RWPE2 (cell line): ENCODE measurements around the gene NRL.
"Not testable (repeated sequence)": the region's sequence is repeated elsewhere in the genome, so short reads cannot be mapped to it uniquely, and the experiment has no call there.

Experiments
- ATAC-seq: fragments of 200-7000 bp; cut with Tn5 transposase; 3 replicates; pipeline ENCODE4 v1.9.1; 2021; ENCODE audit warnings: low read depth
- DNase-seq: peaks from one replicate; pipeline ENCODE4 v3.0.0-alpha.2; 2020; ENCODE audit warnings: low spot score
- H3K27ac ChIP-seq: fragments of 450-650 bp; 2 replicates; pipeline ENCODE4 v1.5.1; 2017; ENCODE audit warnings: mild to moderate bottlenecking; ENCODE audit not compliant: poor library complexity, severe bottlenecking
- H3K27me3 ChIP-seq: fragments of 250-450 bp; sonication (Bioruptor Pico); 2 replicates; pipeline ENCODE4 v1.5.1; 2021; ENCODE audit warnings: mild to moderate bottlenecking, moderate library complexity; ENCODE audit not compliant: insufficient read depth, poor library complexity, severe bottlenecking
- H3K36me3 ChIP-seq: fragments of 250-450 bp; sonication (Bioruptor Pico); 2 replicates; pipeline ENCODE4 v1.5.1; 2020; ENCODE audit warnings: low read depth, mild to moderate bottlenecking, moderate library complexity
- H3K4me1 ChIP-seq: fragments of 250-450 bp; sonication (Bioruptor Pico); 2 replicates; pipeline ENCODE4 v1.5.1; 2021; ENCODE audit warnings: mild to moderate bottlenecking, moderate library complexity; ENCODE audit not compliant: insufficient read depth, poor library complexity, severe bottlenecking
- H3K4me3 ChIP-seq: fragments of 250-450 bp; sonication (Bioruptor Pico); 2 replicates; pipeline ENCODE4 v1.5.1; 2021; ENCODE audit warnings: mild to moderate bottlenecking, moderate library complexity; ENCODE audit not compliant: severe bottlenecking
- H3K9me3 ChIP-seq: fragments of 250-450 bp; sonication (Bioruptor Pico); 2 replicates; pipeline ENCODE4 v1.5.1; 2021; ENCODE audit warnings: mild to moderate bottlenecking, moderate library complexity; ENCODE audit not compliant: severe bottlenecking
- TF ChIP-seq, protein P1 (sequence below): fragments of 450-650 bp; IDR thresholded peaks from one replicate; pipeline ENCODE4 v1.5.1; 2017; ENCODE audit warnings: mild to moderate bottlenecking, moderate library complexity; ENCODE audit not compliant: poor library complexity, severe bottlenecking

The NRL gene

DNA sequence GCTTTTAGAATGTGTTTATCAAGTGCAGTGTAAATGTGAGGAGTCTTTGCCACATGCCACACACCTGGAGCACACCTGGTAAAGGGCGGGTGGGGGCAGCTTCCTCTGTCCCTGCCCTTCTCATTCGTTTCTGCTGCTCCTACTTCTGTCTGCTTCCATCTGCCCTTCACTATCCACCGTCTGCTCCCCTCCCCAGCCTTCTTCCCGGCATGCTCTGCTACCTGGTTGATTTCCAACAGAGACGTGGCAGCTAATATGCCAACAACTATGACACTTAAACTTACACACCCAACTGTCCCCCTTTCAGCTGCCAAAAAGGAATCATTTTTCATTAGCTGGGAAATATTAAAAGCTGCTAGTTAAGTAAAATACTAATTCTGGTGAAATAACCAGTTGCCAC lies 72.0 kb downstream of the NRL start:
- H3K27me3 ChIP-seq, result no peaks in the 10 kb centered on the region
- TF ChIP-seq, protein P1, sequence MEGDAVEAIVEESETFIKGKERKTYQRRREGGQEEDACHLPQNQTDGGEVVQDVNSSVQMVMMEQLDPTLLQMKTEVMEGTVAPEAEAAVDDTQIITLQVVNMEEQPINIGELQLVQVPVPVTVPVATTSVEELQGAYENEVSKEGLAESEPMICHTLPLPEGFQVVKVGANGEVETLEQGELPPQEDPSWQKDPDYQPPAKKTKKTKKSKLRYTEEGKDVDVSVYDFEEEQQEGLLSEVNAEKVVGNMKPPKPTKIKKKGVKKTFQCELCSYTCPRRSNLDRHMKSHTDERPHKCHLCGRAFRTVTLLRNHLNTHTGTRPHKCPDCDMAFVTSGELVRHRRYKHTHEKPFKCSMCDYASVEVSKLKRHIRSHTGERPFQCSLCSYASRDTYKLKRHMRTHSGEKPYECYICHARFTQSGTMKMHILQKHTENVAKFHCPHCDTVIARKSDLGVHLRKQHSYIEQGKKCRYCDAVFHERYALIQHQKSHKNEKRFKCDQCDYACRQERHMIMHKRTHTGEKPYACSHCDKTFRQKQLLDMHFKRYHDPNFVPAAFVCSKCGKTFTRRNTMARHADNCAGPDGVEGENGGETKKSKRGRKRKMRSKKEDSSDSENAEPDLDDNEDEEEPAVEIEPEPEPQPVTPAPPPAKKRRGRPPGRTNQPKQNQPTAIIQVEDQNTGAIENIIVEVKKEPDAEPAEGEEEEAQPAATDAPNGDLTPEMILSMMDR, result no peak
- no peak overlapping the region for H3K4me3 ChIP-seq
- DNase-seq, result no peak
- no peaks in the 10 kb centered on the region for H3K9me3 ChIP-seq
- no peaks in the 10 kb centered on the region for H3K4me1 ChIP-seq
- H3K36me3 ChIP-seq, result no peaks in the 10 kb centered on the region
- H3K27ac ChIP-seq, result no peak overlapping the region
- no peak for ATAC-seq

DNA sequence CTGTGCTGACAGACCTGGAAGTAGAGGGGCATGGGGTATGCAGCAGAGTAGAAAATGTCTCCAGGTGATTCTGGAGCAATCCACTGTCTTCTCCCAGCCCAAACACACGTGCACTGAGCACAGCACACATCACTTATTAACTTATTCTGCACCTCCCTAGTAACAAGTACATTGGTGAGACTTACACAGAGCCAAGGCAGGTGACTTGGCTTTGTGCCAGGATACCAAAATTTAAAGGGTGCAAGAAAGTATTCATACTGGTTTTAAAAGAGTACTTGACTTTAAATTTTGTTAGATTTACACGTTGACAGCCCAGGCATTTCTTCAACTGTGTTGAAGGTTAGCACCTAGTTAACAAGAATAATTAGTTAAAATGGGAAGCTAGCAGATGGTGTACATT lies 74.1 kb downstream of the NRL start:
- DNase-seq (no peak), ATAC-seq (no peak)
- Histone ChIP-seq H3K36me3 (no peaks in the 10 kb centered on the region), H3K27me3 (no peaks in the 10 kb centered on the region), H3K4me1 (peaks cover 2% of the 10 kb centered on the region), H3K27ac (no peak overlapping the region), H3K9me3 (no peaks in the 10 kb centered on the region), H3K4me3 (no peak overlapping the region)
- TF ChIP-seq, protein P1, result no peak

DNA sequence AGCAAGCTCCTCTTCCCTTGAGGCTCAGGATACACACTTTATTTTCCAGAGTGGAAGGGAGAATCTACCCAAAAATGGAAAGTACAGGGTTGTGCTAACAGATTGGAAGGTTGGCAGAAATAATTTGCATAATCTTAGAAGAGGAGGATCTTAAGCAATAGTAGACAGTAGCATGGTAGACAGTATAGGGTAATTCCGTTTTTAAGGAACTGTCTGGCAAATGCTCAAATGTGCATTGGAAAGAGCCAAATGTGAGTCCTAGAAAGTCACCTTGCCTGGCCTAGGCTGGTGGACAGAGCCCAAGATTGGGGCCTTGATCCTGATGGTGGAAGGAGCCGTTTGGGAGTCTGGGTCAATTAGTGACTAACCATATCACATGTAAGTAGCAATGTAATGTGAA lies 76.1 kb downstream of the NRL start:
- Histone ChIP-seq H3K4me3 (no peak overlapping the region), H3K4me1 (peaks cover 4% of the 10 kb centered on the region), H3K36me3 (no peaks in the 10 kb centered on the region), H3K9me3 (no peaks in the 10 kb centered on the region), H3K27ac (no peak overlapping the region), H3K27me3 (no peaks in the 10 kb centered on the region)
- DNase-seq (no peak), ATAC-seq (no peak)
- TF ChIP-seq, protein P1, result no peak

DNA sequence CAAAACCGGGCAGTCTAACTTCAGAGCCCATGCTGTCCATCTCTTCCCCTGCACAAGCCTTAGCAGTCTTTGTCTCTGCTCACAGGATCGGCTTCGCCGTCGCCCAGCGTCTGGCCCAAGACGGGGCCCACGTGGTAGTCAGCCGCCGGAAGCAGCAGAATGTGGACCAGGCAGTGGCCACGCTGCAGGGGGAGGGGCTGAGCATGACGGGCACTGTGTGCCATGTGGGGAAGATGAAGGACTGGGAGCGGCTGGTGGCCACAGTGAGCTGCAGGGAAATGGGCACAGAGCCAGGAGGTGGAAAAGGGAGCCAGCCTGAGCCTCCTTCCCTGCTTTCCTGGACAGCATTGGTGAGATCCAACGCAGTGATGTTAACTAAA lies 77.1 kb downstream of the NRL start:
- TF ChIP-seq, protein P1, result no peak
- Histone ChIP-seq H3K27me3 (no peaks in the 10 kb centered on the region), H3K27ac (no peak overlapping the region), H3K4me1 (peaks cover 4% of the 10 kb centered on the region), H3K9me3 (no peaks in the 10 kb centered on the region), H3K36me3 (no peaks in the 10 kb centered on the region), H3K4me3 (no peak overlapping the region)
- ATAC-seq (no peak), DNase-seq (no peak)

DNA sequence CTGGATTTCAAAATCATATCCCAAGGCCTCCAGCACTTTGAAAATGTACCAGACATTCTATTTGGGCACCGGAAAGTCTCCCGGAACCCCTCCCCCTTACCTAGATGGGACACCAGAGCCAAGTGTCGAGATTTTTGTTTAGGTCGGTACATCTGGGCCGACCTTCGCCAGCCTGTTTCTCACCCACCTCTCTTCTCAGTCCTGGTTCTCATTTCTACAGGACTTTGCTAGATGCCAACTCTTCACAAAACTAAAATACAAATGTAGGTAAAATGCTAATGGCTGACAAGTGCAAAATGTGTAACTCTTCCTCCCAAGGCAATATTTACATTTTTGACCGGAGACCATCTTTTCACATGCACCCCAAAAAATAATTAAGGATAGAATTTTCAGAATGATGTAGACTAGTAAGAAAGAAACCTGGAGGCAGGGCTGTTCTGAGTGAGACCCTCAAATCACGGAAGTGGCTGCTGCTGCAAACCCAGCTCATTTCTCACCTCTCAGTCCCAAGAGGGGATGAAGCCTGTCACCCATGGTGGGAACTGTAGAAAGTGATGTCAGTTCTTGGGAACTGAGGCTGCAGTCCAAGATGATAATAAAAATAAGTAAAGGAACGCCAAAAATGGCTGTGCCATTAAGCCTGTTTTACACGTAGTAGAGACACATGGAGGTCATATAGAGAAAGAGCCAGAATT lies 77.6 kb downstream of the NRL start:
- TF ChIP-seq, protein P1, result peak; percentile 68
- ATAC-seq, result not testable (repeated sequence)

More for the DNA sequence above, 77.6 kb downstream of the NRL start:
- not testable (repeated sequence) for H3K4me1 ChIP-seq, H3K27me3 ChIP-seq, H3K9me3 ChIP-seq, H3K27ac ChIP-seq, DNase-seq, H3K36me3 ChIP-seq
- peak overlapping the region; percentile 40 for H3K4me3 ChIP-seq
